Stomach (tissue), 9 donors: Measurements from ENCODE around the gene GPR32. TPM values are rescaled to one million over a fixed set of nuclear protein-coding genes. Genes with fewer than 3 reads are reported as not detected.

Source experiments
- DNase-seq, 2 donors: peaks; one replicate each; pipeline versions ENCODE4 v3.0.0 to v3.0.0-alpha.2; 2013 to 2019
- H3K27ac ChIP-seq, 5 donors: fragments of 200-600 bp in 4 of 5; sonication (generic) in 4 of 5; one replicate each; pipeline ENCODE4 v1.5.1; 2013 to 2019; ENCODE audit warnings: mild to moderate bottlenecking in 1 of 5, moderate library complexity in 1 of 5
- H3K27me3 ChIP-seq, 3 donors: fragments of 200-600 bp; sonication (generic); one replicate each; pipeline ENCODE4 v1.5.1; 2017 to 2019; ENCODE audit warnings: mixed run types in 1 of 3
- H3K36me3 ChIP-seq, 4 donors: fragments of 200-600 bp; sonication (generic); 1 replicate in 3 of 4; 2 replicates in 1 of 4; pipeline ENCODE4 v1.5.1; 2016 to 2019
- H3K4me1 ChIP-seq, 4 donors: fragments of 200-600 bp; sonication (generic); one replicate each; pipeline ENCODE4 v1.5.1; 2016 to 2019
- H3K4me3 ChIP-seq, 4 donors: fragments of 200-600 bp; sonication (generic) in 3 of 4; one replicate each; pipeline ENCODE4 v1.5.1; 2016 to 2019; ENCODE audit warnings: mild to moderate bottlenecking in 1 of 4
- H3K9me3 ChIP-seq, 4 donors: fragments of 200-600 bp; sonication (generic); one replicate each; pipeline ENCODE4 v1.5.1; 2016 to 2019
- EP300 ChIP-seq: sonication (generic); formaldehyde crosslinking; IDR thresholded peaks from one replicate; pipeline ENCODE4 v1.6.1; 2017; ENCODE audit warnings: antibody characterized with exemption
- POLR2A ChIP-seq, 4 donors: fragments of 450-650 bp; IDR thresholded peaks; one replicate each; pipeline ENCODE4 v1.6.1; 2016; ENCODE audit warnings: antibody characterized with exemption in 4 of 4, control low read depth in 2 of 4, mild to moderate bottlenecking in 1 of 4, moderate library complexity in 1 of 4
- POLR2AphosphoS5 ChIP-seq, 3 donors: sonication (generic); formaldehyde crosslinking; IDR thresholded peaks; one replicate each; pipeline ENCODE4 v1.6.1; 2016; ENCODE audit warnings: antibody characterized with exemption in 3 of 3
- WGBS, 5 donors: extraction: QIAGEN DNeasy Blood & Tissue Kit in 3 of 5; methylation state at CpG; one replicate each; pipeline versions ENCODE4 v1.1.5 to v1.1.7; 2013 to 2018; 5-methylcytosine and 5-hydroxymethylcytosine counted together
- intact Hi-C: fragments of 100-400 bp; cut with DNase I; formaldehyde crosslinking; loops from one replicate; pipeline ENCODE4 v1.15.1; 2023; ENCODE audit warnings: low total_unique reads
- polyA plus RNA-seq, 3 donors: library from polyadenylated mRNA; stranded (reverse); fragments of 200-250 nt; gene quantifications; one replicate each; pipeline ENCODE4 v1.2.3, GENCODE V29; 2013
- total RNA-seq, 5 donors: library from RNA; depleted of rRNA; stranded (reverse); fragments of >200 nt; gene quantifications; one replicate each; pipeline versions ENCODE4 v1.1.0 to v1.2.3, GENCODE V29; 2014 to 2016
- TF ChIP-seq, protein P1 (sequence below), 7 experiments: fragments of 450-650 bp in 4 of 7; fragments of 200-600 bp in 3 of 7; sonication (generic) in 3 of 7; IDR thresholded peaks; one replicate each; pipeline ENCODE4 v1.5.1; 2016 to 2019; ENCODE audit warnings: antibody characterized with exemption in 7 of 7, control low read depth in 2 of 7, mild to moderate bottlenecking in 1 of 7
- donor health status: healthy with polysubstance abuse.
- donor health status: Bipolar disorder and iron deficiency.
- donor health status: healthy.

Gene GPR32
- total and polyA plus RNA-seq, 8 donors: not detected

DNA sequence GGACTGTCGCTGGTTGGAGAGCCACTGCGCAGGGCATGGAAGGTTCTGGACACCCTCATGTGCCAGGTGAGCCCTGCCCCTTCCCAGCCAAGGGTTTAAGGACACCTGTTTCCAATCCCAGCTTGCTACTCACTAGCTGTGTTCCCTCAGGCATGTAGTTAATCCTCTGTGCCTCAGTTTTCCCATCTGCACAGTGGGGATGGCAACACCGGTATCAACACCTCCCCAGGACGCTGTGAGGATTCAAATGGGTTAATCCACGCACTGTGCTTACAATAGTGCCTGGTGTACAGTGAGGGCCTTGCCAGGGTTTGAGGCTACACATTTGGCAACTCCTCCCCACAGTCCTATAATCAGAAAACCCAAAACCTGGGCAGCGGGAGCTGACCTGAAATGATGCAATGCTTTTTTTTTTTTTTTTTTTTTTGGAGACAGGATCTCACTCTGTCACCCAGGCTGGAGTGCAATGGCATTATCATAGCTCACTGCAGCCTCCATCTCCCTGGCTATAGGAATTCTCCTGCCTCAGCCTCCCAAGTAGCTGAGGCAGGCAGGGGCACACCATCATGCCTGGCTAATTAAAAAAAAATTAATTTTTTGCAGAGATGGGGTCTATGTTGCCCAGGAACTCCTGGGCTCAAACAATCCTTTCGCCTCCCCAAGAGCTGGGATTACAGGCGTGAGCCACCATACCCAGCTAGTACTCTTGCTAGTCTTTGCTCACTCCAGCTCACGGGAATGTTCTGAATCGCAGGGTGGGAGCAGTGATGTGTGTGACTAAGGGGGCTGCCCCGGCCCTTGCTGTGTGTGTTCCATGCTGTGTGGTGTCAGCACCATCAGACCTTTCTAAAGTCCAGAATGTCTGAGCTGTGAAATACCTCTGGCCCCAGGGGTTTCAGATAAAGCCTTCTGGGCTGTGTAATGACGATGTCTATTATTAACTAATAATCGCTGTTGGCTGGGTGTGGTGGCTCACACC, 22.3 kb downstream of the GPR32 start:
- TF ChIP-seq POLR2A (IDR thresholded peaks at IDR 0.05): no peak
- no peak for TF ChIP-seq POLR2AphosphoS5 (IDR thresholded peaks at IDR 0.05)
- TF ChIP-seq, protein P1, sequence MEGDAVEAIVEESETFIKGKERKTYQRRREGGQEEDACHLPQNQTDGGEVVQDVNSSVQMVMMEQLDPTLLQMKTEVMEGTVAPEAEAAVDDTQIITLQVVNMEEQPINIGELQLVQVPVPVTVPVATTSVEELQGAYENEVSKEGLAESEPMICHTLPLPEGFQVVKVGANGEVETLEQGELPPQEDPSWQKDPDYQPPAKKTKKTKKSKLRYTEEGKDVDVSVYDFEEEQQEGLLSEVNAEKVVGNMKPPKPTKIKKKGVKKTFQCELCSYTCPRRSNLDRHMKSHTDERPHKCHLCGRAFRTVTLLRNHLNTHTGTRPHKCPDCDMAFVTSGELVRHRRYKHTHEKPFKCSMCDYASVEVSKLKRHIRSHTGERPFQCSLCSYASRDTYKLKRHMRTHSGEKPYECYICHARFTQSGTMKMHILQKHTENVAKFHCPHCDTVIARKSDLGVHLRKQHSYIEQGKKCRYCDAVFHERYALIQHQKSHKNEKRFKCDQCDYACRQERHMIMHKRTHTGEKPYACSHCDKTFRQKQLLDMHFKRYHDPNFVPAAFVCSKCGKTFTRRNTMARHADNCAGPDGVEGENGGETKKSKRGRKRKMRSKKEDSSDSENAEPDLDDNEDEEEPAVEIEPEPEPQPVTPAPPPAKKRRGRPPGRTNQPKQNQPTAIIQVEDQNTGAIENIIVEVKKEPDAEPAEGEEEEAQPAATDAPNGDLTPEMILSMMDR (IDR thresholded peaks at IDR 0.05): no peak
- no peak for TF ChIP-seq EP300
- Histone ChIP-seq H3K4me1 (peaks cover 0 to 8% (median 0%) of the 10 kb centered on the region in 4 donors), H3K27me3 (peaks cover 0 to 8% (median 0%) of the 10 kb centered on the region in 3 donors), H3K27ac (no peak overlapping the region), H3K9me3 (no peaks in the 10 kb centered on the region), H3K36me3 (peaks cover 2 to 22% (median 19%) of the 10 kb centered on the region in 4 donors), H3K4me3 (no peak overlapping the region)
- 78 to 86% (median 79%) methylated on average over 12 to 13 of the region's 13 CpGs for WGBS, 5 donors
- DNase-seq: no peak
- intact Hi-C loops: no loop called here

DNA sequence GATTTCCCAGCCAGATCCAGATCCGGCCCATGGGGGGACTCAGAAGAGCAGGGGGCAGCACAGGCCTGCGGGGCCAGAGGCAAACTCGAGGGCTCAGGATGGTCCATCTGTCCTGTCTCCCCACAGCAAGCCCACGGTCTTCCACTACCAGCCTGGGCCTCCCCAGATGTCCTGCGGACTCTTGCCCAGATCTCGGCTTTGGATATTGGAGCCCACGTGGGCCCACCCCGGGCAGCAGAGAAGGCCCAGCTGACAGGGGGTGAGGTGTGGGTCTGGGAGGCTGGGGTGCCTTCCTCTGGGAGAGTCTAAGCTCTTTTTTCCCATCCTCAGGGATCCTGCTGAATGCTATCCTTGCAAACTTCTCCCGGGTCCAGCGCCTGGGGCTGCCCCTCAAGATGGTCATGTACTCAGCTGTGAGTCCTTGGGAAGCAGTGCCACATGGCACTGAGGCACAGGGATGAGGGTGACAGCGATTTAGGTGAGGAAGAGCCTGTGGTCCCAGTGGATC, 23.3 kb downstream of the GPR32 start:
- H3K27me3 ChIP-seq: peaks cover 0 to 8% (median 0%) of the 10 kb centered on the region in 3 donors
- peaks cover 0 to 8% (median 0%) of the 10 kb centered on the region in 4 donors for H3K4me1 ChIP-seq
- WGBS, 5 donors: 57 to 78% (median 69%) methylated on average over 6 to 11 of the region's 11 CpGs
- no peak overlapping the region for H3K27ac ChIP-seq
- no peaks in the 10 kb centered on the region for H3K9me3 ChIP-seq
- no peak for TF ChIP-seq POLR2AphosphoS5 (IDR thresholded peaks at IDR 0.05)
- TF ChIP-seq POLR2A (IDR thresholded peaks at IDR 0.05): no peak
- no peak for TF ChIP-seq EP300
- TF ChIP-seq, protein P1 (IDR thresholded peaks at IDR 0.05): no peak
- H3K4me3 ChIP-seq: no peak overlapping the region
- peaks cover 12 to 33% (median 30%) of the 10 kb centered on the region in 4 donors for H3K36me3 ChIP-seq
- intact Hi-C loops: no loop called here
- no peak for DNase-seq

DNA sequence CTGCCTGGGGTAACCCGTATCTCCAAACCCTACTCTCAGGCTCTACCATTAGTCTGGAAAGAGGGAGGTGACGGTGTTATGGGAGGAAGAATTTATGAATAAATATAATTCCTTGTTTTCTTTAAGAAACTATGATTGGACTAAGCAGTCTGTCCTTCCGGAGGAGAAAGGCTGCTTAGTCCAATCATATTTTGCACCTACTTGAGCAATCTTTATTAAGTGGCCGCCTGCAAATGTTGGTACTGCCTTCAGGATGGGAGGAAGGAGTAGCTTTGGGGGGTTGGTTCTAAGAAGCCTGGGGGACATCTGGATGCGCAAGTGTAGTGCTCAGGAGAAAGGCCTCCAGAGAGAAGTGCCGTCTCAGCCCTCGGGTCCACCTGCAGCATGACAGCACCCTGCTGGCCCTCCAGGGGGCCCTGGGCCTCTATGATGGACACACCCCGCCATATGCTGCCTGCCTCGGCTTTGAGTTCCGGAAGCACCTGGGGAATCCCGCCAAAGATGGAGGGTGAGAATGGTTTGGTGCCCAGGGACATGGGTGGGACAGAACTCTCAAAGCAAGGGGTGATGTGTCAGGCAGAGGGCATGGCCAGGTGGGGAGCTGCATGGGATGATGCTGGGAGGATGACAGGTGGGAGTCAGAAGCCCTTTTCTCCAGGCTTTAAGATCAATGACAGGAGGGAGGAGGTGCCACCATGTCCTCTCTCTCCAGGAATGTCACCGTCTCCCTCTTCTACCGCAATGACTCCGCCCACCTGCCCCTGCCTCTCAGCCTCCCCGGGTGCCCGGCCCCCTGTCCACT, 24.0 kb downstream of the GPR32 start:
- intact Hi-C loops: no loop called here
- peaks cover 0 to 8% (median 0%) of the 10 kb centered on the region in 3 donors for H3K27me3 ChIP-seq
- peaks cover 0 to 8% (median 0%) of the 10 kb centered on the region in 4 donors for H3K4me1 ChIP-seq
- H3K4me3 ChIP-seq: no peak overlapping the region
- peak in 1 of 2 donors; percentile 46 for DNase-seq
- H3K9me3 ChIP-seq: no peaks in the 10 kb centered on the region
- no peak for TF ChIP-seq POLR2A (IDR thresholded peaks at IDR 0.05)
- TF ChIP-seq, protein P1 (IDR thresholded peaks at IDR 0.05): no peak
- no peak for TF ChIP-seq POLR2AphosphoS5 (IDR thresholded peaks at IDR 0.05)
- TF ChIP-seq EP300: no peak
- H3K27ac ChIP-seq: no peak overlapping the region
- peaks cover 12 to 39% (median 37%) of the 10 kb centered on the region in 4 donors for H3K36me3 ChIP-seq
- WGBS, 5 donors: 17 to 27% (median 22%) methylated on average over 13 to 16 of the region's 16 CpGs
